Thyroid gland (tissue), 4 donors: Measurements from ENCODE around the gene GHRL.

Experiments used
- POLR2A ChIP-seq, 2 donors: fragments of 450-650 bp; IDR thresholded peaks; one replicate each; pipeline ENCODE4 v1.6.1; 2017; ENCODE audit warnings: antibody characterized with exemption in 2 of 2, mild to moderate bottlenecking in 2 of 2, moderate library complexity in 1 of 2
- TF ChIP-seq, protein P1 (sequence below), 6 experiments: fragments of 200-600 bp in 3 of 6; fragments of 450-650 bp in 3 of 6; sonication (generic) in 3 of 6; IDR thresholded peaks; one replicate each; pipeline ENCODE4 v1.5.1; 2016 to 2019; ENCODE audit warnings: antibody characterized with exemption in 6 of 6, mild to moderate bottlenecking in 2 of 6, inconsistent platforms in 1 of 6, moderate library complexity in 1 of 6

DNA sequence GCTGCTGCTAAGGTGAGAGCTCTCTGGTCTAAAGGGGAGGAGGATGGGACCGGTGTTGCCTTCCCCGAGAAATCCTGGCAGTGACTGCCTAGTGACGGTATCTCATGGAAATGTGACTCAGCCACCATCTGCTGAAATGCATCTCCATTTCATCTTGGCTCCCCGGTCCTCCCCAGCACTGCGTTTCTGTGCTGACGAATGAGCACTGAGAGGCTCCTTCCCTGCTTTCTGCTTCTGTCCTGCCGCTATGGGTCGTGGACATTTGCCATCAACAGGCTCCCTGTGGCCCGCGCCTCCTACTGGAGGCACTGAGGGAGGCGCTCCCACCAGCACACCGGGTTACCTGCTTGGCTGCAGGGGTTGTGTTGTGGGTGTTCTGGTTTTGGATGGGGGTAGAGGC lies 41.7 kb upstream of the GHRL start:
- TF ChIP-seq, protein P1, sequence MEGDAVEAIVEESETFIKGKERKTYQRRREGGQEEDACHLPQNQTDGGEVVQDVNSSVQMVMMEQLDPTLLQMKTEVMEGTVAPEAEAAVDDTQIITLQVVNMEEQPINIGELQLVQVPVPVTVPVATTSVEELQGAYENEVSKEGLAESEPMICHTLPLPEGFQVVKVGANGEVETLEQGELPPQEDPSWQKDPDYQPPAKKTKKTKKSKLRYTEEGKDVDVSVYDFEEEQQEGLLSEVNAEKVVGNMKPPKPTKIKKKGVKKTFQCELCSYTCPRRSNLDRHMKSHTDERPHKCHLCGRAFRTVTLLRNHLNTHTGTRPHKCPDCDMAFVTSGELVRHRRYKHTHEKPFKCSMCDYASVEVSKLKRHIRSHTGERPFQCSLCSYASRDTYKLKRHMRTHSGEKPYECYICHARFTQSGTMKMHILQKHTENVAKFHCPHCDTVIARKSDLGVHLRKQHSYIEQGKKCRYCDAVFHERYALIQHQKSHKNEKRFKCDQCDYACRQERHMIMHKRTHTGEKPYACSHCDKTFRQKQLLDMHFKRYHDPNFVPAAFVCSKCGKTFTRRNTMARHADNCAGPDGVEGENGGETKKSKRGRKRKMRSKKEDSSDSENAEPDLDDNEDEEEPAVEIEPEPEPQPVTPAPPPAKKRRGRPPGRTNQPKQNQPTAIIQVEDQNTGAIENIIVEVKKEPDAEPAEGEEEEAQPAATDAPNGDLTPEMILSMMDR (IDR thresholded peaks at IDR 0.05) = no peak
- no peak for TF ChIP-seq POLR2A (IDR thresholded peaks at IDR 0.05)
